Stomach (tissue), 4 donors: ENCODE data around the gene TP53TG5.

Experiments
- EP300 ChIP-seq: sonication (generic); formaldehyde crosslinking; IDR thresholded peaks from one replicate; pipeline ENCODE4 v1.6.1; 2017; ENCODE audit warnings: antibody characterized with exemption
- POLR2AphosphoS5 ChIP-seq, 3 donors: sonication (generic); formaldehyde crosslinking; IDR thresholded peaks; one replicate each; pipeline ENCODE4 v1.6.1; 2016; ENCODE audit warnings: antibody characterized with exemption in 3 of 3

- TF ChIP-seq POLR2AphosphoS5 (IDR thresholded peaks at IDR 0.05) (no peak), EP300 (no peak)
These were observed 47.6 kb downstream of the TP53TG5 start for GRCh38 chr20:45330476-45330875.
